Nephron (organoid): ENCODE data around the gene ZNF816.
A peak's percentile ranks its signal among the peaks of the same experiment; 100 is the strongest.
"Not testable (repeated sequence)": the region's sequence is repeated elsewhere in the genome, so short reads cannot be mapped to it uniquely, and the experiment has no call there.

Experiments
- H3K27ac Mint-ChIP-seq, 3 experiments: 2 replicates each; pipeline ENCODE4 v1.8.0; 2020; ENCODE audit warnings: mixed read lengths in 3 of 3, mild to moderate bottlenecking in 2 of 3, moderate library complexity in 1 of 3
- H3K27me3 Mint-ChIP-seq: 2 replicates; pipeline ENCODE4 v1.8.0; 2021; ENCODE audit warnings: low read depth, mild to moderate bottlenecking, moderate library complexity, mixed read lengths
- H3K36me3 Mint-ChIP-seq: 2 replicates; pipeline ENCODE4 v1.8.0; 2020; ENCODE audit warnings: low read depth, mixed read lengths
- H3K4me1 Mint-ChIP-seq: 2 replicates; pipeline ENCODE4 v1.8.0; 2020; ENCODE audit warnings: mixed read lengths
- H3K4me3 Mint-ChIP-seq, 3 experiments: 2 replicates each; pipeline ENCODE4 v1.8.0; 2020; ENCODE audit warnings: mild to moderate bottlenecking in 3 of 3, mixed read lengths in 3 of 3, moderate library complexity in 2 of 3
- H3K9me3 Mint-ChIP-seq: 2 replicates; pipeline ENCODE4 v1.8.0; 2020; ENCODE audit warnings: mixed read lengths
- CTCF ChIP-seq, 3 experiments: fragments of 200-600 bp; sonication (generic); IDR thresholded peaks; one replicate each; pipeline ENCODE4 v1.5.0; 2021; ENCODE audit warnings: antibody characterized with exemption in 3 of 3; ENCODE audit not compliant: unreplicated experiment in 3 of 3

Gene ZNF816

DNA sequence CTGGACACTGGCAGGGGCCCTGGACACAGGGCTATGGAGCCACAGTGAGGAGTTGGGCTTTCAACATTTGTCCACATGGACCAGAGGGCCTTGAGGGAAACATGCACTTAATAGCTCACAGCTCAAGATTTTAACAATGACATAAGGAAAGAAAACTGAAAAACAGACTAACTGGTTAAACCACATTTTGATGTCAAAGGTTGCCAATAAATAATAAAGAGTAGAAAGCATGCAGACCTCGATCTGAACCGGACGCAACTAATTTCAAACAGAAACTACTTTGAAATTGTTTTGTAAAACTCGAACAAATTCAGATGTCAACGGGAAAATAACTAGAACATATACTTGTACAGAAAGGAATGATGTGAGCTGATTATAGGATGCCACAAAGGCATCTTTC lies 23.9 kb downstream of the ZNF816 start:
- Mint-ChIP-seq H3K27me3 (no peaks in the 10 kb centered on the region), H3K4me1 (peaks cover 20% of the 10 kb centered on the region), H3K4me3 (peak overlapping the region; percentile 38 to 50 (median 39)), H3K9me3 (peaks cover 2% of the 10 kb centered on the region), H3K36me3 (peaks cover 25% of the 10 kb centered on the region), H3K27ac (peak overlapping the region; percentile 17 to 82 (median 46))
- TF ChIP-seq CTCF (IDR thresholded peaks at IDR 0.05; ENCODE audit: unreplicated experiment in 3 of 3), result no peak

DNA sequence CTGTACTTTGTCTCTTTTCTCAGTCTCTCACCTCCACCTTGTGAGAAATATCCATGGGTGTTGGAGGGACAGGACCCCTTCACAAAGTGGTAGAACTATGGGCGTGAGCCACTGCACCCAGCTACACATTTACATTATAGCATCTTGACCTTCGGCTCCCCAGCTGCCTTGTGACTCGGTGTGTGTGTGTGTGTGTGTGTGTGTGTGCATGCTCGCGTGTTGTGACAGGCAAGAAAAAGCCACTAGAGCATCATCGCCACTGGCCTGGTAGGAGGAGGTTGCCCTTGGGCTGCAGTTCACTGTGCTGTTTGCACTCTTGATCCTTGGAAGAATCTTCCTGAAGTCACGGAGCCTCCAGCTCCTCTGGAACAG lies 25.7 kb downstream of the ZNF816 start:
- no peak for TF ChIP-seq CTCF (IDR thresholded peaks at IDR 0.05; ENCODE audit: unreplicated experiment in 3 of 3)
- Mint-ChIP-seq H3K9me3 (peaks cover 2% of the 10 kb centered on the region), H3K36me3 (peaks cover 33% of the 10 kb centered on the region), H3K4me1 (peaks cover 19% of the 10 kb centered on the region), H3K27ac (peak overlapping the region in 2 of 3 experiments; percentile 81 to 90), H3K27me3 (no peaks in the 10 kb centered on the region), H3K4me3 (no peak overlapping the region)

- no peaks in the 10 kb centered on the region for H3K27me3 Mint-ChIP-seq
- no peak for TF ChIP-seq CTCF (IDR thresholded peaks at IDR 0.05; ENCODE audit: unreplicated experiment in 3 of 3)
- H3K4me1 Mint-ChIP-seq, result peaks cover 13% of the 10 kb centered on the region
- H3K9me3 Mint-ChIP-seq, result peaks cover 2% of the 10 kb centered on the region
- H3K4me3 Mint-ChIP-seq, result no peak overlapping the region
- peaks cover 35% of the 10 kb centered on the region for H3K36me3 Mint-ChIP-seq
- H3K27ac Mint-ChIP-seq, result peak overlapping the region; percentile 81 to 90 (median 88)
Observed at GRCh38 chr19:52936151-52936953, 26.3 kb downstream of the ZNF816 start.

DNA sequence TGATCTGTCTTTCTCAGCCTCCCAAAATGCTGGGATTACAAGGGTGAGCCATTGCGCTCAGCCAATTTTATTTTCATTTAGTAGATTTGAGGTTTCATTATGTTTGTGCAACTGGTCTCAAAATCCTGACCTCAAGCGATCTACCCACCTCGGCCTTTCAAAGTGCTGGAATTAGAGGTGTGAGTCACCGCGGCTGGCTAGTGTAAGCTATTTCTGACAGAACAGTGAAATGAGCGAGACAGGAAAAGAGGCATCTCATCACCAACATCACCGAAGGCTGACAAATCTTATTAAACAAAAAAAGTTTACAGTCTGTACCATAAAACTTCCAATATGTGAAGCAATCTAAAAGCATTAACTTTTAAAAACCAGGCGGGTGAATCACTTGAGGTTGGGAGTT lies 27.2 kb downstream of the ZNF816 start:
- no peak for TF ChIP-seq CTCF (IDR thresholded peaks at IDR 0.05; ENCODE audit: unreplicated experiment in 3 of 3)
- H3K4me1 Mint-ChIP-seq, result peaks cover 10% of the 10 kb centered on the region
- H3K4me3 Mint-ChIP-seq, result no peak overlapping the region
- H3K27me3 Mint-ChIP-seq, result no peaks in the 10 kb centered on the region
- peak overlapping the region in 2 of 3 experiments; percentile 81 to 90 for H3K27ac Mint-ChIP-seq
- H3K9me3 Mint-ChIP-seq, result peaks cover 2% of the 10 kb centered on the region
- H3K36me3 Mint-ChIP-seq, result peaks cover 35% of the 10 kb centered on the region

DNA sequence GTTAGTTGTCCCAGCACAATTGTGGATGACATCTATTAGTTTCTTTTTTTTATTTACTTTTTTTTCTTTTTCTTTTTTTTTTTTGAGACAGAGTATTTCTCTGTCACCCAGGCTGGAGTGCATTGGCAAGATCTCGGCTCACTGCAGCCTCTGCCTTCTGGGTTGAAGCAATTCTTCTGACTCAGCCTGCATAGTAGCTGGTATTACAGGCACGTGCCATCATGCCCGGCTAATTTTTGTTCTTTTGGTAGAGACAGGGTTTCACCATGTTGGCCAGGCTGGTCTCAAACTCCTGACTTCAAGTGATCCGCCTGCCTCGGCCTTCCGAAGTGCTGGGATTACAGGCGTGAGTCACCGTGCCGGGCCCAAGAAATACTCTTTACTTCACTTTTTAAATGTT lies 38.0 kb downstream of the ZNF816 start:
- not testable (repeated sequence) for H3K27ac Mint-ChIP-seq, H3K27me3 Mint-ChIP-seq, H3K9me3 Mint-ChIP-seq
- Mint-ChIP-seq H3K4me1 (peaks cover 28% of the 10 kb centered on the region), H3K36me3 (peaks cover 41% of the 10 kb centered on the region), H3K4me3 (peak overlapping the region; percentile 40 to 70 (median 53))

- no peak for TF ChIP-seq CTCF (IDR thresholded peaks at IDR 0.05; ENCODE audit: unreplicated experiment in 3 of 3)
- H3K36me3 Mint-ChIP-seq, result peaks cover 35% of the 10 kb centered on the region
- H3K9me3 Mint-ChIP-seq, result no peaks in the 10 kb centered on the region
- H3K4me1 Mint-ChIP-seq, result peaks cover 28% of the 10 kb centered on the region
- peak overlapping the region; percentile 96 to 97 (median 97) for H3K4me3 Mint-ChIP-seq
- peak overlapping the region; percentile 97 to 98 (median 97) for H3K27ac Mint-ChIP-seq
- H3K27me3 Mint-ChIP-seq, result peaks cover 3% of the 10 kb centered on the region
Observed at GRCh38 chr19:52923778-52924593, 38.7 kb downstream of the ZNF816 start.
